Measurements from ENCODE around the gene TTC17.

The TTC17 gene

GRCh38 chr11:43505171-43505570, 146.5 kb downstream of the TTC17 start:
- H3K4me3 ChIP-seq (ENCODE audit: low read depth, low read length), result no peak overlapping the region
- no peak for TF ChIP-seq CTCF (IDR thresholded peaks at IDR 0.05; ENCODE audit: insufficient read depth, low read depth, low read length, missing control alignments)
- DNase-seq (ENCODE audit: low read depth), result no peak

GRCh38 chr11:43507171-43507570, 148.5 kb downstream of the TTC17 start:
- H3K4me3 ChIP-seq (ENCODE audit: low read depth, low read length), result no peak overlapping the region
- no peak for DNase-seq (ENCODE audit: low read depth)
- TF ChIP-seq CTCF (IDR thresholded peaks at IDR 0.05; ENCODE audit: insufficient read depth, low read depth, low read length, missing control alignments), result no peak

- no peak for TF ChIP-seq CTCF (IDR thresholded peaks at IDR 0.05; ENCODE audit: insufficient read depth, low read depth, low read length, missing control alignments)
- no peak for DNase-seq (ENCODE audit: low read depth)
- H3K4me3 ChIP-seq (ENCODE audit: low read depth, low read length), result no peak overlapping the region
Observed at GRCh38 chr11:43508511-43508918, 149.8 kb downstream of the TTC17 start.

- no peak for DNase-seq (ENCODE audit: low read depth)
- no peak overlapping the region for H3K4me3 ChIP-seq (ENCODE audit: low read depth, low read length)
- TF ChIP-seq CTCF (IDR thresholded peaks at IDR 0.05; ENCODE audit: insufficient read depth, low read depth, low read length, missing control alignments), result no peak
Observed at GRCh38 chr11:43511959-43512358, 153.2 kb downstream of the TTC17 start.

- no peak overlapping the region for H3K4me3 ChIP-seq (ENCODE audit: low read depth, low read length)
- DNase-seq (ENCODE audit: low read depth), result peak; percentile 16
- peak; percentile 7 for TF ChIP-seq CTCF (IDR thresholded peaks at IDR 0.05; ENCODE audit: insufficient read depth, low read depth, low read length, missing control alignments)
Observed at GRCh38 chr11:43515090-43515489, 156.4 kb downstream of the TTC17 start.

- DNase-seq (ENCODE audit: low read depth), result no peak
- no peak overlapping the region for H3K4me3 ChIP-seq (ENCODE audit: low read depth, low read length)
- TF ChIP-seq CTCF (IDR thresholded peaks at IDR 0.05; ENCODE audit: insufficient read depth, low read depth, low read length, missing control alignments), result no peak
Observed at GRCh38 chr11:43516316-43516850, 157.7 kb downstream of the TTC17 start.

GRCh38 chr11:43517518-43517917, 158.8 kb downstream of the TTC17 start:
- H3K4me3 ChIP-seq (ENCODE audit: low read depth, low read length), result no peak overlapping the region
- no peak for DNase-seq (ENCODE audit: low read depth)
- no peak for TF ChIP-seq CTCF (IDR thresholded peaks at IDR 0.05; ENCODE audit: insufficient read depth, low read depth, low read length, missing control alignments)
